ENCODE data around the gene MS4A10.
"Not testable (repeated sequence)": the region's sequence is repeated elsewhere in the genome, so short reads cannot be mapped to it uniquely, and the experiment has no call there.

The MS4A10 gene

DNA sequence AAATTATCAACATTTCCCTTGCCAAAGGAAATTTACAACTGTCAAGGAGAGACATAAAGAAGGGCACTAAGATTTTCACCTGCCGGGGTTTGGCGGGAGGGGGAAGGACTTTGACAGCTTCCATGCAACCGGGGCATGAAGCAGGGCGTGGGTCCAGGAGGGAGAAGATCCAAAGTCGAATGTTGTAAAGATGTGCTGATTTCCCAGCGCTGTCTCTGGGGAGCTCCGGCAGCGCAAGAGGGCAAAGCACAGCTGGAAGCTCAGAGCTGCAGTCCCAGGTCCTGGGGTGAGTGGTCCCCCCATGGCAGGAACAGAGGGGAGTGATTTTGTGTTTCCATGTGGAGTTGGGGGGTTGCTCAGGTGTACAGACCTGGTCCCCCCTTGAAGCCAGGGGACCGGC lies at the start of gene MS4A10:
Gene MS4A10 (plus strand): TSS at position 198 of the 400 bp plus-strand sequence. CDS start 5,003 bp downstream, outside the sequence.
- DNase-seq = no peak

DNA sequence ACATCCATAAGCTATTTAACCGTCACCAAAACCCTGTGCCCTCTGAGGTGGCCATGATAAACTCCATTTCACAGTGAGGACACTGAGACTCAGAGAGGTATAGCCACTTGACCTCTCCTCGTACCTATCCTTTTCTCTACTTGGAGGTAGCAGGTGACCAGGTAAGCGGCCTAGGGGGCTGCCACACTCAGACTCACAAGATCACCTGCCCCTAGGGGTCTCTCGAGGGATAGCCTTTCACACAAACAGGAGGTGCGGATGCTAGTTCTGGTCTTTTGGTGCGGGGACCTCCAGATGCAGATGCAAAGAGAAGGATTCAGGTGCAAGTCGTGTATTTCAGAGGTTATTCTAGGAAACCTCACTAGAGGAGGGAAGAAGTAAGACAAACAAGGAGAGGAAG lies 46.0 kb upstream of the MS4A10 start:
- DNase-seq = no peak

DNA sequence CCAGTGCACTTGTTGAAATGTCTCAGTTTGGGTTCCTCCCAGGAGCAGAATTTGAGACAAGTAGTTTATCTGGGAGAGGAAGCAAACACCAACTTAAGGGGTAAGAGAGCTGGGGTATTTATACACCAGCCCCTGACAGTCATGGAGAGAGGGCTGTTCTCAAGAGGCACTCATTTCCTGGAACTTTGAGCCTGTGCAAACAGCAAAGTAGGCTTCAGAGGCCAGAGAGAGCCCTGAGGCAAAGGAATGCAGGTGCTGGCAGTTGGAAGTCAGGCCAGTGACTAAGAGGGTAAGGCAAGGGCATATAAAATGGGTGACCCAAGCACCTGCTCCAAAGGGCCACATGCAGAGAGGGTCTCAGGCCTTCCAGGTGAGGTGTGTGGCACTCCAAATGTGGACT lies 44.6 kb upstream of the MS4A10 start:
- peak; percentile 38 for DNase-seq

DNA sequence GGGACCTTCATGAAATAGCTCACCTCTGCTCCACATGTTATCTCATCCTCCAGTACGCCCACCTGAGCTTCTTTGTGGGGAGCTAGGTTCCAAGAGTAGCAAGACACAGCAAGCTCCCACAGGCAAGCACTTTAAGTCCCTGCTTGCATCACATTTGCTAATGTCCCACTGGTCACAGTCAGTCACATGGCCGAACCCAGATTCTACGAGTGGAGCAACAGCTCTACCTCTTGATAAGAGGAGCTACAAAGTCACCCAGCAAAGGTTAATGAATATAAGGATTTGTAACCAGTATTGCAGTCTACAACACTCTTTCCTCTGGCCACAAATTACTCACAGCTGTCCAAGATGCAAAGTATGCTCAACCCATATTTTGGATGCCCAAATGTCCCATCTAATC lies 43.7 kb upstream of the MS4A10 start:
- DNase-seq = no peak

DNA sequence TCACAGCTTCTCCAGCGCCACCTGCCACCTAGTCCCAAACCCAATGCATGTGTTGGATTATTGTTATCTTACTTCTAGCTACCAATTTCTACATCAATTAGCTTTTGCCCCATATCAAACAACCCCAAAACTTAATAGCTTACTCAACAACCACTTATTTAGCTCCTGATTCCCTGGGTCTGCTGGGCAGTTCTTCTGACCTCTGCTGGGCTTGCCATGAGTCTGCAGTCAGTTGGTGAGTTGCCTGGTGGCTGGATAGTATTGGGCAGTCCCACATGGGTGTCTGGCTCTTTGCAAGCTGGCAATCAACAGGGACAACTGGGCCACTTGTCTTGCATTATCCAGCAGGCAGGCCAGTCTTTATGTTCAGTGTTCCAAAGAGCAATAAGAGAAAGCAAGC lies 42.1 kb upstream of the MS4A10 start:
- DNase-seq = no peak

DNA sequence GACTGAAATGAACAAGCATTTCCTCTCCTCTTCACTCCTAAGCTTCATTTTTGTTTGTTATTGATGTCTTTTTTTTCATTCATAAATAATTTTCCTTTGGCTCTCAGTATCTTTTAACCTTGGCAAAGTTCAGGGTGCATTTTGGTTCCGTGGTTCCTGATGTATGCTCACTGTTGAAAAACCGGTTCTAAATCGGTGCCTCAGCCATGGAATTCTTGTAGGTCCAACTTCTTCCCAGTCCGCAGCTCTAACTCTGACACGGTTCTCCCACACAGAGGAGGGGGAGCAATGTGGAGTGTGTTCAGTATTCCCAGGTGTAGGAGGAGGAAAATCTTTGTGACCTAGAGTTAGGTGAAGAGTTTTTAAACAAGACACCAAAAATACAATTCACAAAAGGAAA lies 41.0 kb upstream of the MS4A10 start:
- no peak for DNase-seq

DNA sequence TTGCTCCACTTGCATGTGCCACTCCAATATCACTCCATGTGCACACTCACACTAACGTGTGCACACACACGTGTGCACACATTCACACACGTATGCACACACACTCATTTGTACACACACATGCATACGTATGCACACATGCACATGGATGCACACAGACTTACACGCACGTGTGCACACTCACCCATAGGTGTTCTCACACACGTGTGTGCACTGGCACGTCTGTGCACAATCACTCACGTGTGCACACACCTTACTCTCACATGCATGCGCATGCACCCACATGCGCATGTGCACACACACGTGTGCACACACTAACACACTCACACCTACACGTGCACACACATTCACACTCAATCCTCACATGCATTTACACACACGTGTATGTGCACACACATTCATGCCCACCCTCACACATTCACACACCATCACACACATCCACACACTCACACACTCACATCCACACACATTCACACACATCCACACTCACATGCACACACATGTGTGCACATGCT lies 37.7 kb upstream of the MS4A10 start:
- DNase-seq = no peak

DNA sequence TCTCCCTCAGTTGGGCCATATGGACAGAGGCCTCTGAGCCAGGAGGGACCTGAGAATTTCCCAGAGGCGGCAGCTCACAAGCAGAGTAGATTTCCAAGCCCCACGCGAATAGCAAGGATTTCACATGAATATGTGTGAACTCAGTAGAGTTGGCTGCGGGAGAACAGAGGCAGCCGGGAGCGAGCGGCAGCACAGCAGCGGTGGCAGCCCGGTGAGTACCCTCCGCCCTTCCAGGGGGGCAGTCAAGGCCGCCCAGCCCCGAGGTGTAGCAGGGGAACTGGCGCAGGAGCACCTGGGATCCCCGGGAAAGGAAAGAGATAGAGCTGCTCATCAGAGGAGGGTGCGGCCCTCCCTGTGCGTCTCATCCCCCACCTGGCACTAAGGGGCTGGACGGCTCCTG lies 36.9 kb upstream of the MS4A10 start:
- no peak for DNase-seq

DNA sequence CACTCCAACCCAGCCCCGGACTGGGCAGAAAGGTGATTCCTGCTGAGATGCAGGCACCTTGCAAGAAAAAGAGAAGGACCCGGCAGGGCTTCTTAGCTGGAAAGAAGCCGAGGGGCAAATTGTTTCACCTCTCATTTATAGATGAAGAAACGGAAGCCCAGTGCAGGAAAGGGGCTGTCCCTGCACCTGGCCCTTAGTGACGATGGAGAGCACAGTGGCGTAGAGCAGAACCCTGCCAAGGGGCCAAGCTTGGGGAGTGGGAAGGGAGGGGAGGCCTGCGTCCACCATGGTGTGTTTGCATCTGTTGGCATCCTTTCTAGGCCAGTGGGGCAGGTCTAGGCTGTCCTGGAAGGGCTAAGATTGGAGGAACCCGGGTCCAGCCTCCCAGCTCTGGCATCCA lies 36.3 kb upstream of the MS4A10 start:
- no peak for DNase-seq

DNA sequence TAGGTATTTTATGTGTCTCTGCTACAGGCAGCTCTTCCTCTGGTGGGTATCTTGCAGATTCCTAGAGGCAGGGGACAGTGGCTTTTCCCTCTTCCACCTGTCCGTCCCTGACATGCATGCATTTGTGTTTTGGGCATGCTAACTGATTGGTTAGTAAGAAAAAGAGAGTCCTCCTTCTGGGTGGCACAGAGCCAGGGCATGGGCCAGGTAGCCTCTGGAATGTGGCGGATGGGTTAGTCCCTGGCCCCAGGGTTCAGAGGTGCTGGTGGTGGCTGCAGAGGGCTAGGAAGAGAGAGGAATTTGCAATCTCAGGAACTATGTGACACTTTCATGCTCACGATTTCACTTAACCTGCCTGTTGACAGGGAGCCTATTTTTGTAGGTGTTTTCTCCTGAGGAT lies 34.2 kb upstream of the MS4A10 start:
- DNase-seq = no peak

DNA sequence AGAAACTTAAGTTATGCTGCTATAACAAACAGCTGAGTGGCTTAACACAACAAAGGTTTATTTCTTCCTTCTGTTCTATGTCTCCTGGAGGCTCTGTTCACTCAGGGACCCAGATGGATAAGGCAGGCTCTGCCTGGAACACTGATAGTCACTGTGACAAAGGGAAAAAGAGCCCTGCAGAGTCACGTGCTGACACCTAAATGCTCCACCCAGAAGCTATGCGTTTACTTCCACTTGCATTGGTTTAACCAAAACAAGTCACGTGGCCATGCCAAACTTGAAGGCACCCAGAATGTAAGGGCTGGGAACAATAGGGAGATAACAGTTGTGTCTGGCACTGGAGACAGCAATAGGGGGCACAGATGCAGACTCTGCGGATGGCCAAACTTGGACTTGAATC lies 31.8 kb upstream of the MS4A10 start:
- DNase-seq = peak; percentile 19

DNA sequence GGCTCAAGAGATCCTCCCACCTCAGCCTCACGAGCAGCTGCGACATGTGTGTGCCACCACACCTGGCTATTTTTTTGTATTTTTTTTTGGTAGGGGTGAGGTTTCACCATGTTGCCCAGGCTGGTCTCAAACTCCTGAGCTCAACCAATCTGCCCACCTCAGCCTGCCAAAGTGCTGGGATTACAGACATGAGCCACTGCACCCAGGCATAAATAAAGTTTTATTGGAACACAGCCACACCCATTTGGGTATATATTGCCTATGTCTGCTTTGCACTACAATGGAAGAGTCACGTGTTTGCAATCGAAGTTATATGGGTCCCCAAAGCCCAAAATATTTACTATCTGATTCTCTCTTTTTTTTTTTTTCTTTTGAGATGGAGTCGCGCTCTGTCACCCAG lies 30.2 kb upstream of the MS4A10 start:
- no peak for DNase-seq

DNA sequence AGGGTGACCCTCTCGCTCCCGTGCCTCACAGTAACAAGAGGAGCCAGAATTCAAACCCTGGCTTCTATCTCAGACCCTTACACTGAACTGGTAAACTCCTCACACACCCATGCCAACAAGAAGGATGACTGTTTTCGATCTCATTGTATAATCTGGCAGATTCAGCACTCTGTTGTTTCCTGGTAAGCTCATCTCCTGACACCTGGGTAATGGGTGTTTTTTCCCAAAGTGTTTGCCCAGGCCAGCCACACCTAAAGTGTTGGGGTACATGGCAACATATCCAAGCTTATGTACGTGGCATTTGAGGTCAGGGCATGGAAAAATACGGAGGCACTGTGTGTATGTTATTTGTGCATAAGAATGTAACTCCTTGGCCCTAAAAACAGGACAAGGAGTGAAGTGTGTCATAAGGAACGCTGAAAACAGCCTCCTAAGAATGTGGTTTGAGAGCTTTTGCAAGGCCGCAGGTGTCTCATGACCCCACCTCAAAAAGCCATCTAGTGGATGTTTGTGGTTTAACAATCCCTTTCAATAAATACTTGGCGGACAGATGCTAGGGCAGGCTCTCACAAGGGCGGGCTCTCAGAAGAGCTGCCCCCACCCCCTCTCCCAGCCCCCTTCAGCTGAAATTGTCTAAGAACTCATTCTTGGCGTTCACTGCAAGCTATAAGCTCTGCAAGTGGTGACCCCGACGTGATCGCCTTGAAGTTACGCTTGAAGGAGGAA lies 28.7 kb upstream of the MS4A10 start, which contains the start of gene MS4A15:
Gene MS4A15 (plus strand): TSS at position 561 of the 726 bp plus-strand sequence. CDS start 6,867 bp downstream, outside the sequence.
- DNase-seq = peak; percentile 93

DNA sequence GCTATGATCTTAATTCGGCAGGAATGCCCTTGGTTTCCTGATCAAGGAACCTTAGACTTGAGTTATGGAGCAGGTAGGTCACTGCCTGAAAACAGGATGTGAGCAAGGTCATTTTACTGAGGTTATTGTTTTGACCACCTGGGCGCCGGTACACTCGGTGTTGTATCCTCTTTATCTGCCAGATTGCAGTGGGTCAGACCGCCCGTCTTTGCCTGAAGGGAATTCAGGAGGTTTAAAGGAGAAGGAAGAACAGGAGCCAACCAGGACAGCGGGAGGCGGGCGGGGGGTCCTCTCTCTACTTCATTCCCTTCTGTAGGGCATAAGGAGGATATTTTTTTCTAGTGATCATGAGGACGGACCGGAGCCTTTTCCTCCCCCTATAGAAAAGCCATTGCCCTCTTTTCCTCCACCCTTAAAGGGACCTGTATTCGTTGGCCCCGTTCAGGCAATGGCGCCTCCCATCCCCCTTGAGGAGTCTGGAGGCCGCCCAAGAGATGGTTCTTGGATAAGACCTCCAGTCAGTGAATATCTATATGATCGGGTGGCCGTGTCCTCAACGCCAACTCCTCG lies 27.8 kb upstream of the MS4A10 start:
- DNase-seq = peak; percentile 85

DNA sequence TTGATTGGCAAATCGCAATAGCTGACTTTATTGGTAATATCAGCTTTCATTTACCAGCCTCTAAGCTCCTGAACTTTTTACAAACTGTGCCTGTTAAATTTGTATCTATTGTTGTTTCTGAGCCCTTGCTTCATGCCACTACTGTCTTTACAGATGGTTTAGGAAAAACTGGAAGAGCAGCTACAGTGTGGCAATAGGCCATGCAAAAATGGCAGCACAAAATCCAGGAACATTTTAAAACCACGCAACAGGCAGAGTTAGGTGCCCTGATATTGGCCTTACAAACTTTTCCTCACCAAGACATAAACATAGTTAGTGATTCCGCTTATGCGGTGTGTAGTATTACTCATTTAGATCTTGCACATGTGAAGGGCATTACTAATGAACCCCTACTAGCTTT lies 26.5 kb upstream of the MS4A10 start:
- DNase-seq = not testable (repeated sequence)

DNA sequence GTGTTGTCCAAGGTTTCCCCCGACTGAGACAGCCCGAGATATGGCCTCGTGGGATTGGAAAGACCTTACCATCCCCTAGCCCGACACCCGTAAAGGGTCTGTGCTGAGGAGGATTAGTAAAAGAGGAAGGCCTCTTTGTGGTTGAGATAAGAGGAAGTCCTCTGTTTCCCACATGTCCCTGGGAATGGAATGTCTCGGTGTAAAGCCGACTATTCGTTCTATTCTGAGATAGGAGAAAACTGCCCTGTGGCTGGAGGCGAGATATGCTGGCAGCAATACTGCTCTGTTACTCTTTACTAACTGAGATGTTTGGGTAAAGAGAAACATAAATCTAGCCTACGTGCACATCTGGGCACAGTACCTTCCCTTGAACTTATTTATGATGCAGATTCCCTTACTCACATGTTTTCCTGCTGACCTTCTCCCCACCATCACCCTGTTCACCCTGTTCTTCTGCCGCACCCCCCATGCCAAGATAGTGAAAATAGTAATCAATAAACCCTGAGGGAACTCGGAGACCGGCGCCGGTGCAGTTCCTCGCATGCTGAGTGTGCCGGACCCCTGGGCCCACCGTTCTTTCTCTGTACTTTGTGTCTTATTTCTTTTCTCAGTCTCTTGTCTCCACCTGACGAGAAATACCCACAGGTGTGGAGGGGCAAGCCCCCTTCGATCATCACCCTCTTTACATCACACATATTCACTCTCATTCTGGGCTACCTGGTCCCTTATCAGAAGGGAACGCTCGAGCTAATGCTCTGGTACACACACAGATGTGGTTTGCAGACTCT lies 25.5 kb upstream of the MS4A10 start:
- peak; percentile 35 for DNase-seq

DNA sequence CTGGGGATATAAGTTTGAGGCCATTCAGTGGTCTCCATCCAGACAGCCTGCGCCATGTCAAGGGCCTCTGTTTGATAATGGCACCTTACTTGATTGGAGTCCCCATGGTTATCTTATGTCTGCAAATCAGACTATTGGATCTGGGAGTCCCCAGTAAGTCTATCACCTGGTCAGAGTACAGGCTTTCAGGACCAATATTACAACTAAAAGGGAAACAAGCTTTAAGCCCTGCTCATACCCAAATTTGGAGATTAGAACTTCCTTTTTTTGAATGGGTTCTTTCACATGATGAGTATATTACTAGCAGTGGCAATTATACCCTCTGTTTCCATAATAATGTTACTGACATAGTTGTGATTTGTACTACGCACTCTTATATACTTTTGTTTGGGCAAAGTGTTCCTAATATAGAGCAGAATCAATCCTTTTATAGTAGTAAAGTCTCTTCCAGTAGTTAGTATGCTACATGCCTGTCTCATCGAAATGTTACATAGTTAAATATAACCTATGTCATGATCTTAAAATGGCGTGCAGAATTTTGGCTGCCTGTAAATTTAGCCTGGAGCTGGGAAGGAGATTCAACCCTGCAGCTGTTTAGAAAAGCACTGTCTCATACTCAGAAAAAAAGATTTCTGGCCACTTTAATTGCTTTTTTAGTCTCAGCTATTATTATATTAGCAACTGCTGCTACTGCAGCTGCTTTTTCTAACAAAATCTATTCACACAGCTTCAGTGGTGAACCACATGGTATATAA lies 23.5 kb upstream of the MS4A10 start:
- DNase-seq = peak; percentile 46

DNA sequence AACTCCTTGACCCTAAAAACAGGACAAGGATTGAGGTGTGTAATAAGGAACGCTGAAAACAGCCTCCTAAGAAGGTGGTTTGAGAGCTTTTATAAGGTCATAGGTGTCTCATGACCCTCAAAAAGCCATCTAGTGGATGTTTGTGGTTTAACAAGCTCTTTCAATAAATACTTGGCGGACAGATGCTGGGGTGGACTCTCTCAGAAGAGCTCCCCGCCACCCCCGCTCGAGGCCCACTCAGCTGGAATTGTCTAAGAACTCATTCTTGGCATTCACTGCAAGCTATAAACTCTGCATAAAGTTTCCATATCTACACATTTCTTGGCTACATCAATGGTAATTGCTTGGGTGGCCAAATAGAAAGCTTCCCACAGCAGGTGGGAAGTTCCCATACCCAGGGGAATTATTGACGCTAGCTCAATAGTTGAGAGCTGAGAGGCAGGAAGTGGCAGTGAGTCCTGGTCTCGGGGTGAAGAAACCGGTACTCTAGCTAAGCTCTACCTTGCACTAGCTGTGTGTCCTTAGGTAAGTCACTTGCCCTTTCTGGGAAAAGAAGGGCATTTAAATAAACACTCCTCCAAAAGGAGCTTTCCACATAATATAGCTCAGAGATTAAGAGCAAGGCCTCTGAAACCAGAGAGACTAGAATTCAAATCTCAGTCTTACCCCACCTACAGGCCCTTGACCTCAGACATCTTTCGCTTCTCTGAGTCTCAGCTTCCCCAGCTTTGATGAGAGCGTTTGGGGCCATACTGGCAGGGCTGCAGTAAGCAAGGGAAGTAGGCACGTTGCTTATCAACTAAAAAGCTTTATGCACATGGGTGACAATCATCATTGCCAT lies 22.1 kb upstream of the MS4A10 start:
- DNase-seq = peak; percentile 78

DNA sequence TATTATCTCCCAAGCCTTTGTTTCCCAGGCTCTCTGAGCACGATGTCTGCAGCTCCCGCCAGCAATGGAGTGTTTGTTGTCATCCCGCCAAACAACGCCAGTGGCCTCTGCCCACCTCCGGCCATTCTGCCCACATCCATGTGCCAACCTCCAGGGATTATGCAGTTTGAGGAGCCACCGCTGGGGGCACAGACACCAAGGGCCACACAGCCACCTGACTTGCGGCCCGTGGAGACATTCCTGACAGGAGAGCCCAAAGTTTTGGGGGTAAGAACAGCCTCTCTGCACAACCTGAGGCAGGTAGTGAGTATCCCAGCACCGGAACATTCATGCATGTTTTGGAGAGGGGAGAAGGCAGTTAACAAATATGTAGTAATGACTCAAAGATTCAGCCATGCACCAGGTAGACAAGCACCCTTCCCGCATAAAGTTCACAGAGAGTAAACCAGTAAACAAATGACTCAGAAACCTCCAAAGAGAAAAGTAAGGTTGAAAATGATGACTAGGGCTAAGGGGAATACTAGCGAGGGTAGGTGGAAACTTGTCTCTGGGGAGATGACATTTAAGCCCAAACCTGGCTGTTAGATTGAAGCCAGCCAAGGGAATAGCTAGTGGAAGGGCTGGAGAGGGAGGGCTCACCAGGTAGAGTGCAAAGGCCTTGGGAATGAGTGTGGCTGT lies 21.3 kb upstream of the MS4A10 start:
- no peak for DNase-seq

DNA sequence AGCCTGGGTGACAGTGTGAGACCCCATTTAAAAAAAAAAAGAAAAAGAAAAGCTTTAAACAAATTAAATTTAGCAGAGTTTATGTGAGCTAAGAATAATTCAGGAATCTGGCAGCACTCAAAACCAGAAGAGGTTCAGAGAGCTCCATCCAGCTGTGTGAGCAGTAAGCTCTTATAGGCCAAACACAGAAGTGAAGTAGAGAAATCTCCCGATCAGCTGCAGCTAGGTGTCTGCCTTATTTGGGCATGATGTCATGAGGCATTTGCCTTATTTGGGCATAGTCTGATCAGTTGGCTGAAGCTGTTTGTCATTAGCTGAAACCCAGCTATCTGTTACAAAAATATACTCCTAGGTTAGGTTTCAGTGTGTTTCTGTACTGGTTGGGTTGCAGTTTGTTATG lies 20.3 kb upstream of the MS4A10 start:
- DNase-seq = peak; percentile 32

DNA sequence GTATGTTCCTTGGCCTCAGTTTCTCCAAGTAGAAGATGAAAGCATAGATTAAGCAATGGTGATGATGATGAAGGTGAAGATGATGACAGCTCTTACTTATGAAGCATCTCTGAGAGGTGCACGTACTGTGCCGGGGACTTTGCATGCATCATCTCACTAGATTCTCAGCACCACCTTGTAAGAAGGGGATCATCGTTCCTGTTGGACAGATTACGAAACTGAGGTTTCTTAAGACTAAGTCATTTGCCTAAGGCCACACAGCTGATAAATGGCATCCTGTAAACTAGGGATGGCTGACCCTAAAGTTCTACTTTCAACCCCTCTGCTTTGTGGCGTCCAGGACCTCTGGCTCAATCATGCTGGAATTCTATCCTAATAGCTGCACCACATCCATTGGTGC lies 19.8 kb upstream of the MS4A10 start:
- DNase-seq = no peak

Data from NCI-H146 (cell line).